ENCODE measurements around the gene FGD3. TPM values are rescaled to one million over a fixed set of nuclear protein-coding genes. Genes with fewer than 3 reads are reported as not detected.

Gene FGD3
- total RNA-seq, 3 donors from 2014 or later (not counting 1 experiment from before 2014, with no cell fraction given) = 133 to 204 (median 193) TPM

GRCh38 chr9:92961627-92962302 lies 14.4 kb downstream of the FGD3 start:
- no peaks in the 10 kb centered on the region for H3K27me3 Mint-ChIP-seq (ENCODE audit: low read depth in 2 of 2)
- peaks cover 59 to 69% of the 10 kb centered on the region in 2 donors for H3K4me1 Mint-ChIP-seq
- DNase-seq = peak in 1 of 2 donors; percentile 62
- Histone ChIP-seq H3K36me3 (ENCODE audit: control insufficient read depth, insufficient read depth, low read length) (peaks cover 2% of the 10 kb centered on the region), H3K4me1 (ENCODE audit: control insufficient read depth, insufficient read depth, low read length) (peaks cover 70% of the 10 kb centered on the region), H3K27me3 (ENCODE audit: control insufficient read depth, insufficient read depth, low read length) (no peaks in the 10 kb centered on the region), H3K27ac (ENCODE audit: low read length) (peak overlapping the region; percentile 93), H3K9me3 (ENCODE audit: control insufficient read depth, insufficient read depth, low read length) (peaks cover 8% of the 10 kb centered on the region), H3K4me3 (ENCODE audit: low read length) (no peak overlapping the region)
- intact Hi-C loops (cut with micrococcal nuclease) = loop anchor here (5.0 kb wide), 1 partner anchor 276 kb away; no protein-coding TSS in a partner anchor
- H3K4me3 Mint-ChIP-seq = peak overlapping the region; percentile 31
- WGBS (ENCODE audit: insufficient coverage) = 39% methylated on average over 3 of the region's 3 CpGs
- TF ChIP-seq, protein P1, sequence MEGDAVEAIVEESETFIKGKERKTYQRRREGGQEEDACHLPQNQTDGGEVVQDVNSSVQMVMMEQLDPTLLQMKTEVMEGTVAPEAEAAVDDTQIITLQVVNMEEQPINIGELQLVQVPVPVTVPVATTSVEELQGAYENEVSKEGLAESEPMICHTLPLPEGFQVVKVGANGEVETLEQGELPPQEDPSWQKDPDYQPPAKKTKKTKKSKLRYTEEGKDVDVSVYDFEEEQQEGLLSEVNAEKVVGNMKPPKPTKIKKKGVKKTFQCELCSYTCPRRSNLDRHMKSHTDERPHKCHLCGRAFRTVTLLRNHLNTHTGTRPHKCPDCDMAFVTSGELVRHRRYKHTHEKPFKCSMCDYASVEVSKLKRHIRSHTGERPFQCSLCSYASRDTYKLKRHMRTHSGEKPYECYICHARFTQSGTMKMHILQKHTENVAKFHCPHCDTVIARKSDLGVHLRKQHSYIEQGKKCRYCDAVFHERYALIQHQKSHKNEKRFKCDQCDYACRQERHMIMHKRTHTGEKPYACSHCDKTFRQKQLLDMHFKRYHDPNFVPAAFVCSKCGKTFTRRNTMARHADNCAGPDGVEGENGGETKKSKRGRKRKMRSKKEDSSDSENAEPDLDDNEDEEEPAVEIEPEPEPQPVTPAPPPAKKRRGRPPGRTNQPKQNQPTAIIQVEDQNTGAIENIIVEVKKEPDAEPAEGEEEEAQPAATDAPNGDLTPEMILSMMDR (IDR thresholded peaks at IDR 0.05) = no peak
- no peaks in the 10 kb centered on the region for H3K9me3 Mint-ChIP-seq
- H3K27ac Mint-ChIP-seq = peak overlapping the region; percentile 86 to 87
- H3K36me3 Mint-ChIP-seq = no peaks in the 10 kb centered on the region
- ATAC-seq = no peak

GRCh38 chr9:92962303-92962649 lies 15.0 kb downstream of the FGD3 start:
- H3K9me3 Mint-ChIP-seq = no peaks in the 10 kb centered on the region
- intact Hi-C loops (cut with micrococcal nuclease) = loop anchor here (5.0 kb wide), 1 partner anchor 275 kb away; no protein-coding TSS in a partner anchor
- H3K4me3 Mint-ChIP-seq = peak overlapping the region; percentile 31
- no peak overlapping the region for H3K4me3 ChIP-seq (ENCODE audit: low read length)
- ATAC-seq (no peak), DNase-seq (no peak)
- TF ChIP-seq, protein P1 (IDR thresholded peaks at IDR 0.05) = no peak
- H3K27me3 ChIP-seq (ENCODE audit: control insufficient read depth, insufficient read depth, low read length) = no peaks in the 10 kb centered on the region
- peak overlapping the region; percentile 86 to 87 for H3K27ac Mint-ChIP-seq
- H3K27ac ChIP-seq (ENCODE audit: low read length) = peak overlapping the region; percentile 93
- H3K27me3 Mint-ChIP-seq (ENCODE audit: low read depth in 2 of 2) = no peaks in the 10 kb centered on the region
- H3K36me3 Mint-ChIP-seq = no peaks in the 10 kb centered on the region
- 93% methylated on average over 2 of the region's 2 CpGs for WGBS (ENCODE audit: insufficient coverage)
- H3K4me1 ChIP-seq (ENCODE audit: control insufficient read depth, insufficient read depth, low read length) = peaks cover 73% of the 10 kb centered on the region
- H3K36me3 ChIP-seq (ENCODE audit: control insufficient read depth, insufficient read depth, low read length) = peaks cover 2% of the 10 kb centered on the region
- H3K9me3 ChIP-seq (ENCODE audit: control insufficient read depth, insufficient read depth, low read length) = peaks cover 8% of the 10 kb centered on the region
- H3K4me1 Mint-ChIP-seq = peaks cover 60 to 69% of the 10 kb centered on the region in 2 donors

- WGBS (ENCODE audit: insufficient coverage) = 93% methylated on average over 7 of the region's 7 CpGs
- H3K27ac ChIP-seq (ENCODE audit: low read length) = peak overlapping the region; percentile 93
- no peaks in the 10 kb centered on the region for H3K27me3 ChIP-seq (ENCODE audit: control insufficient read depth, insufficient read depth, low read length)
- peaks cover 8% of the 10 kb centered on the region for H3K9me3 ChIP-seq (ENCODE audit: control insufficient read depth, insufficient read depth, low read length)
- TF ChIP-seq, protein P1 (IDR thresholded peaks at IDR 0.05) = no peak
- H3K4me1 Mint-ChIP-seq = peaks cover 64 to 71% of the 10 kb centered on the region in 2 donors
- H3K27ac Mint-ChIP-seq = peak overlapping the region; percentile 86 to 87
- H3K9me3 Mint-ChIP-seq = no peaks in the 10 kb centered on the region
- H3K4me3 ChIP-seq (ENCODE audit: low read length) = no peak overlapping the region
- no peaks in the 10 kb centered on the region for H3K27me3 Mint-ChIP-seq (ENCODE audit: low read depth in 2 of 2)
- H3K4me3 Mint-ChIP-seq = peak overlapping the region; percentile 31
- intact Hi-C loops (cut with micrococcal nuclease) = loop anchor here (5.0 kb wide), 1 partner anchor 274 kb away; no protein-coding TSS in a partner anchor
- ATAC-seq = no peak
- H3K4me1 ChIP-seq (ENCODE audit: control insufficient read depth, insufficient read depth, low read length) = peaks cover 75% of the 10 kb centered on the region
- no peak for DNase-seq
- H3K36me3 Mint-ChIP-seq = no peaks in the 10 kb centered on the region
- H3K36me3 ChIP-seq (ENCODE audit: control insufficient read depth, insufficient read depth, low read length) = peaks cover 2% of the 10 kb centered on the region
These were observed 15.5 kb downstream of the FGD3 start for GRCh38 chr9:92962846-92963245.

Measured in natural killer cell (primary cell).